Testis (tissue), 2 donors: Measurements from ENCODE around the gene WRNIP1.

Experiments used
- POLR2A ChIP-seq: fragments of 450-650 bp; IDR thresholded peaks from one replicate; pipeline ENCODE4 v1.6.1; 2017; ENCODE audit warnings: antibody characterized with exemption, mild to moderate bottlenecking, moderate library complexity
- TF ChIP-seq, protein P1 (sequence below), 3 experiments: fragments of 450-650 bp in 2 of 3; fragments of 200-600 bp in 1 of 3; sonication (generic) in 1 of 3; IDR thresholded peaks; one replicate each; pipeline ENCODE4 v1.5.1; 2016 to 2019; ENCODE audit warnings: antibody characterized with exemption in 3 of 3, mild to moderate bottlenecking in 2 of 3, moderate library complexity in 1 of 3

DNA sequence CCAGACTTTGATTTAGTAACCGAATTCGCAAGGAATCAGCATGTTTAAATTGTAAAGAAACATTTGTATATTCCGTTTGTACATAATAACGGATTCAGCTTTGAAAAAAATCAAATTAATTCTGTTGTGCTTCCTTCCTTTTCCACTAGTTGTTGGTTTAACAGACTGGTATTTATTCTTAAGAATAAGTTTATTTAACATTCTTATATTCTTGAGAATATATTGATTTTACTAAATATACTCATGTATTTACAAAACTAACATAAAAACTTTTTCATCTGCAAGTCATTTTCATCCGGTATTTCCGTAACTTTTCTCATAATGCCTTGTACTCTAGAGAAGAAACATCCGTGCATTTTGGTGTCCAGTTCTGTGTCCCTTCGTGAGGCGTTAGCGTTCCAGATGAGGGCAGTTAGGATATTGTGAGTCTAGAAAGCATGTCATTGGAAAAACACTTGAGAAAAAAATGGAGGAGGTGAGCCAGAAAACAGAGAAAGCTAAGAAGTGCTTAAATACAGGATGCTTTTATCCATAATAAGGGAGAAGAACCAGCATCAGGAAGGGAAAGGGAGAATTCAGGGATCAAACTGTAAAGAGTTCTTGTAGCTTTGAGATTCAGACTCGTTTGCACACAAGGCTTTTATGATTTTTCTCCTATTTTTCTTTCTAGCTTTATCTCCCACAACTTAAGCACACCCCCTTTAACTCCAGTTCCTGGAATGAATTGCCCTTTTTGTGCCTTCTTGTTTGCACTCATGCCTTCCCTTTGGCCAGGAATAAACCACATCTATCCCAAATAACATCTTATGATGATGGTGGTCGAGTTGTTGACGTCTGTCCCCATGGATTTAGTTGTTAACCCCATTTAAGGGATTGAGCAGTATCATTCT is 1.8 kb downstream of the WRNIP1 start:
- TF ChIP-seq, protein P1, sequence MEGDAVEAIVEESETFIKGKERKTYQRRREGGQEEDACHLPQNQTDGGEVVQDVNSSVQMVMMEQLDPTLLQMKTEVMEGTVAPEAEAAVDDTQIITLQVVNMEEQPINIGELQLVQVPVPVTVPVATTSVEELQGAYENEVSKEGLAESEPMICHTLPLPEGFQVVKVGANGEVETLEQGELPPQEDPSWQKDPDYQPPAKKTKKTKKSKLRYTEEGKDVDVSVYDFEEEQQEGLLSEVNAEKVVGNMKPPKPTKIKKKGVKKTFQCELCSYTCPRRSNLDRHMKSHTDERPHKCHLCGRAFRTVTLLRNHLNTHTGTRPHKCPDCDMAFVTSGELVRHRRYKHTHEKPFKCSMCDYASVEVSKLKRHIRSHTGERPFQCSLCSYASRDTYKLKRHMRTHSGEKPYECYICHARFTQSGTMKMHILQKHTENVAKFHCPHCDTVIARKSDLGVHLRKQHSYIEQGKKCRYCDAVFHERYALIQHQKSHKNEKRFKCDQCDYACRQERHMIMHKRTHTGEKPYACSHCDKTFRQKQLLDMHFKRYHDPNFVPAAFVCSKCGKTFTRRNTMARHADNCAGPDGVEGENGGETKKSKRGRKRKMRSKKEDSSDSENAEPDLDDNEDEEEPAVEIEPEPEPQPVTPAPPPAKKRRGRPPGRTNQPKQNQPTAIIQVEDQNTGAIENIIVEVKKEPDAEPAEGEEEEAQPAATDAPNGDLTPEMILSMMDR (IDR thresholded peaks at IDR 0.05): no peak
- TF ChIP-seq POLR2A: no peak
